Colonic mucosa (tissue), 4 donors: ENCODE results near the gene APOL6. TPM values are rescaled to one million over a fixed set of nuclear protein-coding genes. Genes with fewer than 3 reads are reported as not detected.

Experiments used
- DNase-seq: peaks from one replicate; pipeline ENCODE4 v3.0.0-alpha.2; 2020
- H3K27ac ChIP-seq: fragments of 200-600 bp; one replicate; pipeline ENCODE4 v1.8.0; 2021
- H3K27me3 ChIP-seq: fragments of 200-600 bp; one replicate; pipeline ENCODE4 v1.8.0; 2021
- H3K36me3 ChIP-seq: fragments of 200-600 bp; one replicate; pipeline ENCODE4 v1.8.0; 2021
- H3K4me1 ChIP-seq: fragments of 200-600 bp; one replicate; pipeline ENCODE4 v1.8.0; 2021; ENCODE audit warnings: mild to moderate bottlenecking
- H3K4me3 ChIP-seq: fragments of 200-600 bp; one replicate; pipeline ENCODE4 v1.8.0; 2021
- H3K9ac ChIP-seq, 2 donors: one replicate each; pipeline ENCODE4 v1.7.0; 2013; ENCODE audit warnings: control low read depth in 2 of 2, low read depth in 2 of 2, low read length in 2 of 2
- H3K9me3 ChIP-seq: fragments of 200-600 bp; one replicate; pipeline ENCODE4 v1.8.0; 2021
- CTCF ChIP-seq: fragments of 200-600 bp; IDR thresholded peaks from one replicate; pipeline ENCODE4 v1.8.0; 2022; ENCODE audit warnings: antibody characterized with exemption, mild to moderate bottlenecking
- intact Hi-C: fragments of 100-400 bp; cut with DNase I; formaldehyde crosslinking; loops from one replicate; pipeline ENCODE4 v1.14.1; 2022
- total RNA-seq, 2 donors: library from RNA; stranded (reverse); fragmentation: NEBNext Ultra II Directional in 1 of 2; extraction: Animal tissue kit (Norgen Biotek cat#: 25700) in 1 of 2; gene quantifications; one replicate each; pipeline ENCODE4 v1.2.1, GENCODE V29; 2021
- donor health status: healthy.
- donor health status: DM: no; HTN: no; CAD: no.
- donor health status: DM: no; HTN: no; CAD: no.

Gene APOL6
- total RNA-seq, 2 donors from 2014 or later: 31.4 to 40.3 TPM

GRCh38 chr22:35708917-35709316, 60.7 kb downstream of the APOL6 start:
- H3K4me1 ChIP-seq: no peaks in the 10 kb centered on the region
- H3K36me3 ChIP-seq: no peaks in the 10 kb centered on the region
- H3K9ac ChIP-seq: no peak overlapping the region
- no peaks in the 10 kb centered on the region for H3K27me3 ChIP-seq
- no peak overlapping the region for H3K4me3 ChIP-seq
- H3K27ac ChIP-seq: no peak overlapping the region
- no peak for TF ChIP-seq CTCF
- intact Hi-C loops: no loop called here
- no peak for DNase-seq
- H3K9me3 ChIP-seq: no peaks in the 10 kb centered on the region

GRCh38 chr22:35711336-35711735, 63.1 kb downstream of the APOL6 start:
- H3K9me3 ChIP-seq: no peaks in the 10 kb centered on the region
- DNase-seq: no peak
- TF ChIP-seq CTCF: no peak
- intact Hi-C loops: no loop called here
- H3K27me3 ChIP-seq: no peaks in the 10 kb centered on the region
- no peaks in the 10 kb centered on the region for H3K36me3 ChIP-seq
- no peak overlapping the region for H3K9ac ChIP-seq
- H3K27ac ChIP-seq: no peak overlapping the region
- H3K4me3 ChIP-seq: no peak overlapping the region
- H3K4me1 ChIP-seq: no peaks in the 10 kb centered on the region

GRCh38 chr22:35712672-35713071, 64.4 kb downstream of the APOL6 start:
- Histone ChIP-seq H3K4me1 (no peaks in the 10 kb centered on the region), H3K27me3 (no peaks in the 10 kb centered on the region), H3K4me3 (no peak overlapping the region), H3K36me3 (no peaks in the 10 kb centered on the region), H3K9ac (no peak overlapping the region), H3K9me3 (no peaks in the 10 kb centered on the region), H3K27ac (no peak overlapping the region)
- intact Hi-C loops: no loop called here
- no peak for TF ChIP-seq CTCF
- no peak for DNase-seq

DNA sequence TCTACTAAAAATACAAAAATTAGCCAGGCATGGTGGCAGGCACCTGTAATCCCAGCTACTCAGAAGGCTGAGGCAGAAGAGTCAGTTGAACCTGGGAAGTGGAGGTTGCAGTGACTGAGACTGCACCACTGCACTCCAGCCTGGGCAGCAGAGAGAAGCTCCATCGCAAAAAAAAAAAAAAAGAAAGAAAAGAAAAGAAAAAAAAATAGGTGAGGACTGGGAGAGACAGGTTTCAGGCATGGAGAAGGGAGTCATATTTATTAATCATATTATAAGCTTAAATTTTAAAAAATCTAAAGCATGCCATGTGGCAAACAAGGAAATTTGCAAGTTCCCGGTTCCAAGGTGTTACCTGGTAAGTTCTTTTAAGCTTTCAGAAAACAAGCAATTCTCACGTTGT, 69.3 kb downstream of the APOL6 start, which contains the start of gene APOL5:
APOL5 (plus strand) TSS at position 301 of the 400 bp plus-strand sequence; CDS start at position 301, 0 bp downstream.
- DNase-seq: no peak
- intact Hi-C loops: no loop called here
- H3K9ac ChIP-seq: no peak within 1 kb of the TSS
- no peak within 1 kb of the TSS for H3K4me3 ChIP-seq
- no peaks in the 10 kb centered on the region for H3K36me3 ChIP-seq
- no peak within 1 kb of the TSS for H3K27ac ChIP-seq
- H3K27me3 ChIP-seq: no peaks in the 10 kb centered on the region
- no peak for TF ChIP-seq CTCF
- H3K4me1 ChIP-seq: no peaks in the 10 kb centered on the region
- H3K9me3 ChIP-seq: no peaks in the 10 kb centered on the region

Other genes starting within 250 kb of the APOL6 start
- 100 to 1,000 TPM in 1 of 2 donors, 10 to 100 TPM in 1; 33.0 to 120 TPM for gene MCM5, start 248.3 kb upstream of the APOL6 start, total RNA-seq
- gene RASD2, start 107.6 kb upstream of the APOL6 start, total RNA-seq: 10 to 100 TPM in 1 of 2 donors, 1 to 10 TPM in 1; 4.2 to 10.2 TPM
- 1 to 10 TPM; 2.9 to 8.8 TPM for gene MB, start 31.1 kb upstream of the APOL6 start, total RNA-seq
- not detected for gene APOL5, start 69.4 kb downstream of the APOL6 start, total RNA-seq